ENCODE data around the gene TRIM7.

TRIM7 gene

DNA sequence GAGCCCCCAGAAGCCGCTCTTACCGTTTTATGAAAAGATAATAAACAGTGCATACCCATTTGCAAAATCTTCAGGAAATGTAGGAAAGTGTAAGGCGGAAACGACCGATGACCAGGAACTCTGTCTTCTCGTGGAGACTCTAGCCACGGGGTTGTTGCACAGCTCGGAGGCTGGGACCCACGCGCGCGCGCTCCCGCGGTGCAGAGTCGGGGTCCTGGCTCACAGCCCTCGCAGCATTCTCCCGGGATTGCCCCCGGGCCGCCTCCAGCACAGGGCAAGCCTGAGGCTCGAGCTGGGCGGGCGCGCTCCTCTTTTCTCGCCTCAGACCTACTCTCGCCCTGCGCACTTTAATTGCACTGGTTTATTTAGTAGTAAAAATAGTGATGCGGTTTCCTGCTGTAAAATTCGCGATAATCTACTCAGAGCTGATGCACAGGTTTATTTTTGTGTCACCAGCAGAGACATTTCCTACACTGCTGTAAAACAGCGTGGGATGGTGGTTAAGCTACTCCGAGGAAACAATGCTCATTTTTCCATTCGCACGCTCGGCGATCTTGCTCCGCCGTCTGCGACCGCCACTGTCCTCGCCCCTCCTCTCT, 15.5 kb downstream of the TRIM7 start:
- Mint-ChIP-seq H3K36me3 (ENCODE audit: low read depth) (no peaks in the 10 kb centered on the region), H3K4me1 (peaks cover 11% of the 10 kb centered on the region), H3K27ac (peak overlapping the region in 2 of 3 experiments; percentile 59 to 75), H3K9me3 (no peaks in the 10 kb centered on the region), H3K27me3 (ENCODE audit: low read depth) (peaks cover 14% of the 10 kb centered on the region), H3K4me3 (peak overlapping the region; percentile 96 to 99 (median 98))
- TF ChIP-seq CTCF (IDR thresholded peaks at IDR 0.05; ENCODE audit: unreplicated experiment in 3 of 3) = no peak

GRCh38 chr5:181188700-181189362, 16.2 kb downstream of the TRIM7 start:
- Mint-ChIP-seq H3K4me1 (peaks cover 15% of the 10 kb centered on the region), H3K4me3 (peak overlapping the region; percentile 96 to 99 (median 98)), H3K36me3 (ENCODE audit: low read depth) (no peaks in the 10 kb centered on the region), H3K27ac (peak overlapping the region; percentile 59 to 79 (median 75)), H3K27me3 (ENCODE audit: low read depth) (peaks cover 18% of the 10 kb centered on the region), H3K9me3 (no peaks in the 10 kb centered on the region)
- TF ChIP-seq CTCF (IDR thresholded peaks at IDR 0.05; ENCODE audit: unreplicated experiment in 3 of 3) = no peak

GRCh38 chr5:181187500-181188213, 17.3 kb downstream of the TRIM7 start:
- Mint-ChIP-seq H3K4me3 (peak overlapping the region; percentile 96 to 99 (median 98)), H3K4me1 (peaks cover 12% of the 10 kb centered on the region), H3K27me3 (ENCODE audit: low read depth) (peaks cover 18% of the 10 kb centered on the region), H3K27ac (peak overlapping the region; percentile 59 to 79 (median 75)), H3K9me3 (no peaks in the 10 kb centered on the region), H3K36me3 (ENCODE audit: low read depth) (no peaks in the 10 kb centered on the region)
- TF ChIP-seq CTCF (IDR thresholded peaks at IDR 0.05; ENCODE audit: unreplicated experiment in 3 of 3) = peak in 2 of 3 experiments; percentile 14 to 19

DNA sequence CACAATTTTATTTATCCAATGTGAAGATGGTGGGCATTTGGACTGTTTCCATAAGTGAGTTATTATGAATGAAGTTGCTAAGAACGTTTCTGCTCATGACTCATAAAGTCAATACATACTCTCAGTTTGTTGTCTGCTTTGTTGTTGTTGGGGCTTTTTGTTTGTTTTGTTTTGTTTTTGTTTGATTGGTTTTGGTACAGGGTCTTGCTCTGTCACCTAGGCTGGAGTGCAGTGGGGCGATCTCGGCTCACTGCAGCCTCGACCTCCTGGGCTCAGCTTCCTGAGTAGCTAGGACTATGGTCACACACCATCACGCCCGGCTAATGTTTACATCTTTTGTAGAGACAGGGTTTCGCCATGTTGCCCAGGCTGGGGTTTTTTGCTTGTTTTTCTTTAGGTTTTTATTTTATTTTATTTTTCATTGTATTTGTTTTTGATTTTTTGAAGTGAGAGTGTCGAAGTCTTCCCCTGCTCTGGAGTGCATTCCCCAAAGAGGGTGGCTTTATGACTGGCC, 18.0 kb downstream of the TRIM7 start:
- Mint-ChIP-seq H3K27me3 (ENCODE audit: low read depth) (peaks cover 18% of the 10 kb centered on the region), H3K36me3 (ENCODE audit: low read depth) (no peaks in the 10 kb centered on the region)

GRCh38 chr5:181186022-181186421, 19.0 kb downstream of the TRIM7 start:
- Mint-ChIP-seq H3K36me3 (ENCODE audit: low read depth) (no peaks in the 10 kb centered on the region), H3K27ac (no peak overlapping the region), H3K4me3 (peak overlapping the region; percentile 28 to 98 (median 41))

More for the DNA sequence above, 18.0 kb downstream of the TRIM7 start:
- Mint-ChIP-seq H3K4me1 (peaks cover 11% of the 10 kb centered on the region), H3K27ac (peak overlapping the region; percentile 59 to 79 (median 79)), H3K9me3 (no peaks in the 10 kb centered on the region), H3K4me3 (peak overlapping the region; percentile 96 to 99 (median 98))
- TF ChIP-seq CTCF (IDR thresholded peaks at IDR 0.05; ENCODE audit: unreplicated experiment in 3 of 3) = no peak

More at GRCh38 chr5:181186022-181186421, 19.0 kb downstream of the TRIM7 start:
- H3K27me3 Mint-ChIP-seq (ENCODE audit: low read depth) = peaks cover 14% of the 10 kb centered on the region
- no peak for TF ChIP-seq CTCF (IDR thresholded peaks at IDR 0.05; ENCODE audit: unreplicated experiment in 3 of 3)
- no peaks in the 10 kb centered on the region for H3K9me3 Mint-ChIP-seq
- H3K4me1 Mint-ChIP-seq = peaks cover 14% of the 10 kb centered on the region

Data from nephron (organoid).